Measurements from ENCODE around the gene FAM187B.

DNA sequence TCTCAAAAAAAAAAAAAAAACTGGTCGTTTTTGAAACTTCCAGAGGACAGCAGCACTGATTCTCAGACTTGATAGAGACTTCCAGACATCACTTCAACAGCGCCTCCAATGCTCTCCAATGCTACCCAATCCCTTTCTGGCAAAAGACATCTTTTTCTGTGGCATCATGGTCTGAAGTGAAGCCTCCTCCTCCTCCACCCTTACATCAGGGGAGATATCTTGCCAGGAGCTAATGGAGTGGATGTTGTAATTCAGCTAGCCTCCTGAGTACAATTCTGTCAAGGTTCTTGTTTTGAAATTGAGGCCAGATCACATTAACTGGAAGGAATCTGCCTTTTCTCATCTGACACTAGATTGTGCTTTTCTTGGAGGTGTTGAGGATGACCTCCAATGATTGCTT is 49.8 kb downstream of the FAM187B start:
- TF ChIP-seq CTCF (IDR thresholded peaks at IDR 0.05; ENCODE audit: low read depth, low read length, poor library complexity, severe bottlenecking) (no peak), EZH2phosphoT487 (IDR thresholded peaks at IDR 0.05; ENCODE audit: borderline replicate concordance, low read length) (no peak)
